ENCODE measurements around the gene HNF1B.
"Not testable (repeated sequence)": the region's sequence is repeated elsewhere in the genome, so short reads cannot be mapped to it uniquely, and the experiment has no call there.

Gene HNF1B

GRCh38 chr17:37701496-37701898, 43.4 kb downstream of the HNF1B start:
- peak in 1 of 2 donors; percentile 4 for DNase-seq (ENCODE audit: low read depth in 2 of 2)

GRCh38 chr17:37700881-37701280, 44.0 kb downstream of the HNF1B start:
- DNase-seq (ENCODE audit: low read depth in 2 of 2) = no peak

- no peak for DNase-seq (ENCODE audit: low read depth in 2 of 2)
Measured at GRCh38 chr17:37699285-37699973, 45.4 kb downstream of the HNF1B start.

GRCh38 chr17:37698911-37699255, 46.0 kb downstream of the HNF1B start:
- no peak for DNase-seq (ENCODE audit: low read depth in 2 of 2)

GRCh38 chr17:37698132-37698910, 46.5 kb downstream of the HNF1B start:
- DNase-seq (ENCODE audit: low read depth in 2 of 2) = peak in 1 of 2 donors; percentile 7

- DNase-seq (ENCODE audit: low read depth in 2 of 2) = no peak
Measured at GRCh38 chr17:37697381-37697780, 47.5 kb downstream of the HNF1B start.

GRCh38 chr17:37696366-37696765, 48.5 kb downstream of the HNF1B start:
- DNase-seq (ENCODE audit: low read depth in 2 of 2) = no peak

- DNase-seq (ENCODE audit: low read depth in 2 of 2) = no peak
Measured at GRCh38 chr17:37695726-37696125, 49.1 kb downstream of the HNF1B start.

- DNase-seq (ENCODE audit: low read depth in 2 of 2) = no peak
Measured at GRCh38 chr17:37694734-37695133, 50.1 kb downstream of the HNF1B start.

- DNase-seq (ENCODE audit: low read depth in 2 of 2) = no peak
Measured at GRCh38 chr17:37693328-37693727, 51.5 kb downstream of the HNF1B start.

- no peak for DNase-seq (ENCODE audit: low read depth in 2 of 2)
Measured at GRCh38 chr17:37691807-37692206, 53.1 kb downstream of the HNF1B start.

GRCh38 chr17:37689317-37689716, 55.5 kb downstream of the HNF1B start:
- DNase-seq (ENCODE audit: low read depth in 2 of 2) = no peak

GRCh38 chr17:37683454-37683984, 61.3 kb downstream of the HNF1B start:
- DNase-seq (ENCODE audit: low read depth in 2 of 2) = no peak

- no peak for DNase-seq (ENCODE audit: low read depth in 2 of 2)
Measured at GRCh38 chr17:37682007-37682406, 62.9 kb downstream of the HNF1B start.

GRCh38 chr17:37679995-37680394, 64.9 kb downstream of the HNF1B start:
- DNase-seq (ENCODE audit: low read depth in 2 of 2) = not testable (repeated sequence)

- no peak for DNase-seq (ENCODE audit: low read depth in 2 of 2)
Measured at GRCh38 chr17:37678036-37678435, 66.8 kb downstream of the HNF1B start.

- no peak for DNase-seq (ENCODE audit: low read depth in 2 of 2)
Measured at GRCh38 chr17:37677021-37677420, 67.8 kb downstream of the HNF1B start.

GRCh38 chr17:37676115-37676925, 68.5 kb downstream of the HNF1B start:
- DNase-seq (ENCODE audit: low read depth in 2 of 2) = no peak

GRCh38 chr17:37674511-37674910, 70.3 kb downstream of the HNF1B start:
- no peak for DNase-seq (ENCODE audit: low read depth in 2 of 2)

- DNase-seq (ENCODE audit: low read depth in 2 of 2) = no peak
Measured at GRCh38 chr17:37673386-37673785, 71.5 kb downstream of the HNF1B start.

- DNase-seq (ENCODE audit: low read depth in 2 of 2) = no peak
Measured at GRCh38 chr17:37672548-37673078, 72.2 kb downstream of the HNF1B start.

Measured in stimulated activated CD8-positive, alpha-beta memory T cell treated with anti-CD3 and anti-CD28 coated beads, Interleukin-15, amount 100 ng/mL, for 48 hours (primary cell).